ENCODE measurements around the gene ZDHHC13. TPM values are rescaled to one million over a fixed set of nuclear protein-coding genes. Genes with fewer than 3 reads are reported as not detected.
A peak's percentile ranks its signal among the peaks of the same experiment; 100 is the strongest.

The ZDHHC13 gene
- total and polyA plus RNA-seq, 2 of the 8 experiments (the other 6 are each of a cell fraction or from before 2014, with no cell fraction given) = 22.4 to 24.1 TPM

DNA sequence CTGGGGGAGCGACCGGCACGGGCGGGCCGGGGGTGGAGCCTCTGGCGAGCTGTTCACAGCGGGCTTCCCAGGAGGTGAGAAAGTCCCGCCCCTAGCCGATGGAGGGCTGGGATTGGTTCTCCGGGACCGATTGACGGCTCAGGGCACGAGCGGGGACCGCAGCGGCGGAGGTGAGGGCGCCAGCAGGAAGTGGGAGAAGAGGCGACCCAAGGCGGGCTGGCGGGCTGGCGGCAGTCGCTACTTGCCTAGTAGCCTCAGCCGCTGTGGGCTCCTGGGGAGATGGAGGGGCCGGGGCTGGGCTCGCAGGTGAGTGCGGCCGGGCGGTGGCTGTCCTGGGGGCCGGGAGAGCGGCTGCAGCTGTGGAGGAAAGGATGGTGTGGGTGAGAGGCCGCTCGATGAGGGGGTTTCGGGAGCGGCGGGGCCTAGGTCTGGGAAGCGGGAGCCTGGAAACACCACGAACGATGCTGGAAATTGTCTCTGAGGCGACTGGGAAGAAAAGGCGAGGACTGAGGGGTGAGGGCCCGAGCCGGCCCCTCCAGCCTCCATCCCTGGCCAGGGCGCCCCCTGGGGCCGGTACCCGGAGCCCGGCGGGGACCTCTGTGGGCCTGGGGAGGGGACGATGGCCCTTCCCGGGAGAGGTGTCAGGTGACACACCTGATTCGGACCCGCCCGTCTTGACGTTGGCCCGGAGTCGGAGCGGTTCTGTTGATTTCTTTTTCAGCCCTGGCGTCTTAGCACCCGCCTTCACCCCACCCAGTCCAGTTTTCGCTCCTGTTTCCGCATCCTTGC lies at the start of gene ZDHHC13 (continued):
- TF ChIP-seq HDAC6 (IDR thresholded peaks at IDR 0.05; ENCODE audit: low read depth, low read length) (no peak), KDM4A (IDR thresholded peaks at IDR 0.05; ENCODE audit: low read depth, low read length, severe bottlenecking) (peak; percentile 70), SUZ12 (IDR thresholded peaks at IDR 0.05; ENCODE audit: low read length) (no peak), JUND (IDR thresholded peaks at IDR 0.05; ENCODE audit: low read length) (no peak), POLR2AphosphoS5 (IDR thresholded peaks at IDR 0.05; ENCODE audit: low read depth, low read length) (peak; percentile 46; the same call in 1 of the 2 replicates), FOSL1 (IDR thresholded peaks at IDR 0.05; ENCODE audit: insufficient read depth, low read depth, low read length) (no peak), CBX8 (IDR thresholded peaks at IDR 0.05; ENCODE audit: borderline replicate concordance, low read depth, low read length) (no peak), RFX5 (IDR thresholded peaks at IDR 0.05; ENCODE audit: borderline replicate concordance, low read depth, low read length) (no peak), SIN3A (conservative IDR thresholded peaks at IDR 0.05 in 1 of 2, IDR thresholded peaks at IDR 0.05 in 1 of 2; ENCODE audit: low read depth in 1 of 2, low read length in 2 of 2) (no peak; a peak in 1 of 4 replicates), RXRA (IDR thresholded peaks at IDR 0.05; ENCODE audit: insufficient read depth, low read depth, low read length) (no peak)
